ENCODE data around the gene CAVIN1. TPM values are rescaled to one million over a fixed set of nuclear protein-coding genes. Genes with fewer than 3 reads are reported as not detected.
A peak's percentile ranks its signal among the peaks of the same experiment; 100 is the strongest.

CAVIN1 gene
- total and polyA plus RNA-seq, 2 donors (not counting 3 experiments of a cell fraction or from before 2014, with no cell fraction given): 303 to 663 TPM

DNA sequence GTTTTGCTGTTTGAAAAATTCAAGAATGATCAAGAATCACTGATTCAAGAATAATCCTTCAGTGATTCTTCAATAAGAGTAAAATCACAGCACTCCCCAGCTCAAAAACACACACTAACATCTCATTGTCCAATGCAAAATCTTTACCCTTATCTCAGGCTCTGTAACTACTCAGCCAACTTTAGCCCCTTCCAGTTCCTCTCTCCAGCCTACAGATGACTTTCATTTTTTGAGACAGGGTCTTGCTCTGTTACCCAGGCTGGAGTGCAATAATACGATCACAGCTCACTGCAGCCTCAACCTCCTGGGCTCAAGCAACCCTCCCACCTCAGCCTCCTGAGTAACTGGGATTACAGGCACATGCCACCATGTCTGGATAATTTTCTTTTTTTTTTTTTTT lies 59.8 kb downstream of the CAVIN1 start:
- Histone ChIP-seq H3K4me3 (replicated peaks in 1 of 3; ENCODE audit: insufficient read depth in 1 of 3, low read depth in 1 of 3, low read length in 3 of 3) (no peak overlapping the region), H3K79me2 (ENCODE audit: control insufficient read depth, insufficient read depth, low read length) (peaks cover 83% of the 10 kb centered on the region), H2AFZ (ENCODE audit: low read depth, low read length) (no peak overlapping the region), H4K20me1 (replicated peaks; ENCODE audit: control insufficient read depth, extremely low read depth, insufficient read depth, low read length) (peaks cover 9% of the 10 kb centered on the region), H3K36me3 (ENCODE audit: control insufficient read depth in 2 of 2, extremely low read depth in 1 of 2, insufficient read depth in 2 of 2, low read length in 2 of 2) (no peaks in the 10 kb centered on the region), H3K4me1 (ENCODE audit: control insufficient read depth, extremely low read depth, insufficient read depth, low read length) (no peaks in the 10 kb centered on the region), H3K4me2 (ENCODE audit: insufficient read depth, low read length) (no peak overlapping the region), H3K27me3 (ENCODE audit: control insufficient read depth in 2 of 2, insufficient read depth in 2 of 2, low read length in 2 of 2) (no peaks in the 10 kb centered on the region), H3K9ac (replicated peaks; ENCODE audit: extremely low read depth, insufficient read depth, low read length) (no peak overlapping the region), H3K9me1 (replicated peaks; ENCODE audit: control insufficient read depth, extremely low read depth, insufficient read depth, low read length) (no peaks in the 10 kb centered on the region), H3K9me3 (replicated peaks; ENCODE audit: control insufficient read depth, insufficient read depth, low read length) (no peaks in the 10 kb centered on the region), H3K27ac (ENCODE audit: insufficient read depth, low read depth, low read length) (no peak overlapping the region)
- no TSS peak for BruUV-seq (replicated peaks)
- FAIRE-seq (peak; percentile 12), DNase-seq (ENCODE audit: low read depth, low spot score) (no peak)
- intact Hi-C loops (cut with micrococcal nuclease) (no loop called here), dilution Hi-C loops (cut with MboI; ENCODE audit: extremely low pct_ligation_motif_present, low sequenced_read_pairs) (no loop called here)
- TF ChIP-seq MYC (IDR thresholded peaks at IDR 0.05; ENCODE audit: low read depth, low read length) (no peak), POLR2AphosphoS5 (IDR thresholded peaks at IDR 0.05; ENCODE audit: insufficient read depth, low read depth, low read length) (no peak), JUN (IDR thresholded peaks at IDR 0.05; ENCODE audit: borderline replicate concordance, insufficient read depth, insufficient read length, low read depth) (no peak), GATA2 (IDR thresholded peaks at IDR 0.05; ENCODE audit: insufficient read depth, insufficient read length, low read depth, low read length) (no peak), EZH2 (IDR thresholded peaks at IDR 0.05; ENCODE audit: borderline replicate concordance, low read depth, low read length, severe bottlenecking) (no peak), FOS (IDR thresholded peaks at IDR 0.05; ENCODE audit: borderline replicate concordance, insufficient read depth, low read length) (no peak), CTCF (IDR thresholded peaks at IDR 0.05; ENCODE audit: extremely low read depth in 1 of 2, insufficient read depth in 1 of 2, low read depth in 1 of 2, low read length in 2 of 2) (no peak)
- TF ChIP-seq, protein P1, sequence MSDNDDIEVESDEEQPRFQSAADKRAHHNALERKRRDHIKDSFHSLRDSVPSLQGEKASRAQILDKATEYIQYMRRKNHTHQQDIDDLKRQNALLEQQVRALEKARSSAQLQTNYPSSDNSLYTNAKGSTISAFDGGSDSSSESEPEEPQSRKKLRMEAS (IDR thresholded peaks at IDR 0.05; ENCODE audit: insufficient read depth, insufficient read length): no peak
- POLR2A ChIA-PET: no interaction called here
- CTCF ChIA-PET: no interaction called here

Measured in endothelial cell of umbilical vein (primary cell).